Duodenal mucosa (tissue), 2 donors: ENCODE results near the gene HOXD3.
A peak's percentile ranks its signal among the peaks of the same experiment; 100 is the strongest.

Experiments
- H3K27ac ChIP-seq: one replicate; pipeline ENCODE4 v1.7.0; 2013; ENCODE audit warnings: low read depth, low read length
- H3K27me3 ChIP-seq, 2 donors: one replicate each; pipeline ENCODE4 v1.7.0; 2013; ENCODE audit warnings: low read length in 2 of 2, control low read depth in 1 of 2; ENCODE audit not compliant: insufficient read depth in 2 of 2, control insufficient read depth in 1 of 2
- H3K36me3 ChIP-seq, 2 donors: one replicate each; pipeline ENCODE4 v1.7.0; 2013; ENCODE audit warnings: low read length in 2 of 2, control low read depth in 1 of 2; ENCODE audit not compliant: insufficient read depth in 2 of 2, control insufficient read depth in 1 of 2
- H3K4me1 ChIP-seq, 2 donors: one replicate each; pipeline ENCODE4 v1.7.0; 2013; ENCODE audit warnings: low read length in 2 of 2, control low read depth in 1 of 2; ENCODE audit not compliant: insufficient read depth in 2 of 2, control insufficient read depth in 1 of 2
- H3K4me3 ChIP-seq, 2 donors: one replicate each; pipeline ENCODE4 v1.7.0; 2013; ENCODE audit warnings: low read length in 2 of 2, low read depth in 1 of 2
- H3K9ac ChIP-seq, 2 donors: one replicate each; pipeline ENCODE4 v1.7.0; 2013; ENCODE audit warnings: low read length in 2 of 2, low read depth in 1 of 2
- H3K9me3 ChIP-seq, 2 donors: one replicate each; pipeline ENCODE4 v1.7.0; 2013; ENCODE audit warnings: low read length in 2 of 2, control low read depth in 1 of 2; ENCODE audit not compliant: control insufficient read depth in 1 of 2

The HOXD3 gene

DNA sequence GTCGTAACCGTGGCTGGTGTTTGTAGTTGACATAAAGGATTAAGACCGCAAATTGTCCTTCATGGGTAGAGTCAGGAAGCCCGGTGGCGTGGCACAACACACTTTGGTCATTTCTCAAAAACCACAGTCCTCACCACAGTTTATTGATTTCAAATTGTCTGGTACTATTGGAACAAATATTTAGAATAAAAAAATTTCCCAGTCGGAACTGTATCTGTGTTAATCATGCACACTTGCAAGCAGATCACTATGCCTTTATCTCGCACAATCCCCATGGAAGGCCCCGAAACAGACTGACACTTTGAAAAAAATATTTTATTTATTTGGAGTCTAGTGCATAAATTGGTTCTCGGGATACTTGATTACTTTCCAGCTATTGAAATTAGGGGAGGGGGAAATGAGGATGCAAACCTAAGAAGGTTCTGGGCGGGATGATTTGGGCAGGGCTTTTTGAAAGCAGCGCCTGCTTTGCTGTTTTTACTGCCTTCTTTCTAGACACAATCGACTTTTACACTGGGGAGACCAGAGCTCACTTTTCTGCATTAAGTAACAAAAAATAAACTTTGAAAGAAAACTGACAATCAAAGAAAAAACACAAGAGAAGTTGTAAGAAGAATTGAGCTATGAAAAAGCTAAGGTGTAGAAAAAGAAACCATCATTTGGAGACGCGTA lies 15.9 kb downstream of the HOXD3 start:
- no peaks in the 10 kb centered on the region for H3K36me3 ChIP-seq
- H3K9me3 ChIP-seq = no peaks in the 10 kb centered on the region
- no peak overlapping the region for H3K9ac ChIP-seq
- peaks cover 86 to 87% of the 10 kb centered on the region in 2 donors for H3K27me3 ChIP-seq
- H3K4me3 ChIP-seq = no peak overlapping the region
- no peak overlapping the region for H3K27ac ChIP-seq
- no peaks in the 10 kb centered on the region for H3K4me1 ChIP-seq

DNA sequence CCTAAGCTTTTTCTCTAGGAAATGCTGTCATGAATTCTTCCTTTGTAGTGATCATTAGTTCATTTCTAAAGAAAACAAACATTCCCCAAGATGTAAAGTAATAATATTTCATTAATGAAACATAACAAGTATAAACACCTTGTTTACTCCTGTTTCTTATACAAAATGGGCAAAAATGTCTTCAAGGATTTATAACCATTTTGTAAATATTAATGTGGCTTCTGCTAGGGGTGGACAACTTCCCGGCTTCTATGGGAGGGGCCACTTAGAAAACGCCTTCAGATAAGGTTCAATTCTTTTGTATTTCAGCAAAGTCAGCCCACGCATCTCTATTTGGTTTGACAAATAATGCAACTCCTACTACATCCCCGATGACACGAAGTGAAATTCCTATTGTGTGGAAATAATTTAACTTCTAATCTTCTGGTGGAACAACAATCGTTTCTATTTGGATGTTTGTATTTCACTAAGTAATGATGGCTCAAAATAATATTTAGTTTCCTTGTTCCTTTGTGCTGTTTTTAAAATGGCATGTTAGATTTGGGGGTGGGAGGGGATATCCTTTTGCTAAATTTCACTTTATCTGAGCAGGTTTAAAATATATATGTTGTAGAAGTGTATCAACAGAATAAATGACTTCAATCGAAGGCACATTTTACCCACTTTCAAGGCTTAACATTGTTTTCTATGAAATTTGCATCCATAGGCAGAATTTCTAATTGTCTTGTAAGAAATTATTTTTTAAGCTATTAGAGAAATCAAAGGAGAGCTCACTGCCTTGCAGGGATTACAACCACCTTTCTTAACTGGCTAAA lies 16.7 kb downstream of the HOXD3 start:
- Histone ChIP-seq H3K27me3 (peaks cover 93 to 94% of the 10 kb centered on the region in 2 donors), H3K9ac (no peak overlapping the region), H3K9me3 (no peaks in the 10 kb centered on the region), H3K36me3 (no peaks in the 10 kb centered on the region), H3K27ac (no peak overlapping the region), H3K4me1 (no peaks in the 10 kb centered on the region), H3K4me3 (no peak overlapping the region)

DNA sequence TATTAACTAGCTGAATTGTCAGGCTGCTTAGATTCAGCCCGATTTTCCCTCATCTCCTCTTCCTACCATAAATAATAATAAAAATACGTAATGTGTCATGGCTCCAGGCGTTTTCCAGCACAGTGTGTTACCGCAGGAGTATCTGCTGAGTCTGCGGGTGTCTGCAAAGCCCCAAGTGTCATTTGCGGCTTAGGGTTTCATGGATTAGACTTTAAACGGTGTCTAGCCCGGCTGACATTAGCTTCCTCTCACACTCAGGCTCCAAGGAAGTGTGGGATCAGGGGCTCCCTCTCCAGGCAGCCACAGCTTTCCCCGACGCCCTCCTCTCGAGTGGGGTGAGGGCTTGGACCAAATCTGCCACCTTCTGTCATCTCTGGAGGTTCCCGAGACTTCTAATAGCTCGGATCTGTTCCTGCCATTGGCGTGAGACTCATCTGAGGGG lies 17.3 kb downstream of the HOXD3 start:
- peaks cover 95% of the 10 kb centered on the region in 2 donors for H3K27me3 ChIP-seq
- no peak overlapping the region for H3K27ac ChIP-seq
- H3K9ac ChIP-seq = no peak overlapping the region
- H3K9me3 ChIP-seq = no peaks in the 10 kb centered on the region
- no peak overlapping the region for H3K4me3 ChIP-seq
- H3K36me3 ChIP-seq = no peaks in the 10 kb centered on the region
- no peaks in the 10 kb centered on the region for H3K4me1 ChIP-seq

DNA sequence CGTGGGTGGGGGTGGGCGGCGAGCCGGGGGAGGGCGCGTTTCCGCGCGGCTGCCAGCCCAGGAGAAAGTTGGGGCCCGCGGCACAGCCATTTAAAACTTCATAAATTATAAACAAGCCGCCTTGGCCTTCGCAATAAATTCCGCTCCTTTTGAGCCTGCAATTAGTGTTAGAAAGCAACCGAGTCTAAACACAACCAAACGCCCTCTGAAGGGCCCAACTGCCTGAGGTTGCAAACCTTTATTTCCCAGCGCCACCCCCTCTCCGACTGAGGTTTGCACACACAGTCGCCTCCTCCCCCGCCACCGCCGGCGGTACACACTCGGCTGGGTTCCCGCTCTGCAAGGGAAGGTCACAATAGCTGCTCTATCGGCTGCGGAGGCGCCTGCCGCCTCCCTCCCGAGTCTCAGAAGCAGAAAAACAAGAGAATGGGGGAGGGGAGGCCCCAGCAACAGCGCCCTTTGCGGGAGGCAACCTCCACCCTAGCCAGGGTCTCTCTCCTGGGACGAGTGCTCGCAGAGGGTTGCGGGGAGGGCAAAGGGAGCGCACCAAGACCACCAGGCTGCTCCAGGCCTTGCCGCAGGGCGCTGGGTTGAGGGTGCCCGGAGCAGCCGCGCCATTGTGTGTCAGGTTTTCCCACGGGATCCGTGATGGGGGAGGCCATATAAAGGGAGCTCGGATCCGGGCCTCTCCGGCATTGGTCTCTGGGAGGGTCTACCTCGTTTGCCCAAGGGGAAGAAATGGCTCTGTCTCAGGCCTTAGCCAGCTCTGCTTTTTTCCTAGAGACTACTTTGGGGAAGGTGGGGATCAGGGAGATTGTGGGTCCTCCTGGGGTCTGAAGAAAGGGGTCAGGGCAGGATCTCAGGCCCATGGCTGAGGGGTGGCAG lies 18.0 kb downstream of the HOXD3 start:
- no peak overlapping the region for H3K27ac ChIP-seq
- peaks cover 95 to 96% of the 10 kb centered on the region in 2 donors for H3K27me3 ChIP-seq
- H3K9me3 ChIP-seq = no peaks in the 10 kb centered on the region
- no peaks in the 10 kb centered on the region for H3K36me3 ChIP-seq
- no peak overlapping the region for H3K4me3 ChIP-seq
- no peaks in the 10 kb centered on the region for H3K4me1 ChIP-seq
- no peak overlapping the region for H3K9ac ChIP-seq

DNA sequence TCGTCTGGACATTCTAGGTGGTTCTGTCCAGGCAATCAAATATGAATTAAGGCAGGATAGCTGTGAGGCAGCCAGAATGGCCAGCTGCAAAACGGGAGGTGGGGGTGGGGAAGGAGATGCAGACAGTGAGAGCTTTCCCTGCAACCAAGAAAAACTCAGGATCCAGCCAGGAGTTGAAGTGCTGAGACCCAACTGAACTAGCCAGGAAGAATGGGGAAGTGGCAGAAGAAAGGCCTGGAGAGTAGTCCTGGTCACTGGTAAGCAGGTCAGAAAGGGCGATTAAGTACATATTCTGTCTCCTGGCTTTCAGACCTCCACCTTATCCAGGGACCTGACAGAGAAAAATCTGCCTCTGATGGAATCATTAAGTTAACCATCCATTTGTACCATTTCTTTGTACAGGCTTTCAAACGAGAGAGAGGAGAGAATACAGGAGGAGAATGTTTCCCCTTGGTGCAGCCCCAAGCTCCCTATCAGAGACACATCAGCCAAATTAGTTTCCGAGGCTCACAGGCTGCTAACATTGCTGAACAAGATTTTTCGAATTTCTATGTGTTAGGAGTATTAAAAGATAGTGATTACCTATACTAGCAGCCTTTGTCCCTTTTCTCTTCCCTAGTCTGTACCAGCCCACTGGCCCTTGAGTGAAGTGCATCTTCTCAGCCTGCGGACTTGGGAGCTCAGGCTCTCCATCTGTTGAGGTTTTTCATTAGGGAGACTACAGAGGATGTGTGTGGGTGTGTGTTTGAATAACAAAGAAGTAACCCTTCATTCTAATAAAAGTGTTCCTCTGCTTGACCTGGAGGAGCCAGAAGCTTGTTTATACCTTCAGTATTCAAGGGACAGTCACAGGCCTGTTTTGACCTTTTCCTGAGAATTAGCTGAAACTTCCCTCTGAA lies 18.9 kb downstream of the HOXD3 start:
- H3K27me3 ChIP-seq = peaks cover 92 to 95% of the 10 kb centered on the region in 2 donors
- no peak overlapping the region for H3K4me3 ChIP-seq
- no peak overlapping the region for H3K27ac ChIP-seq
- no peaks in the 10 kb centered on the region for H3K4me1 ChIP-seq
- H3K9ac ChIP-seq = no peak overlapping the region
- no peaks in the 10 kb centered on the region for H3K9me3 ChIP-seq
- H3K36me3 ChIP-seq = no peaks in the 10 kb centered on the region

DNA sequence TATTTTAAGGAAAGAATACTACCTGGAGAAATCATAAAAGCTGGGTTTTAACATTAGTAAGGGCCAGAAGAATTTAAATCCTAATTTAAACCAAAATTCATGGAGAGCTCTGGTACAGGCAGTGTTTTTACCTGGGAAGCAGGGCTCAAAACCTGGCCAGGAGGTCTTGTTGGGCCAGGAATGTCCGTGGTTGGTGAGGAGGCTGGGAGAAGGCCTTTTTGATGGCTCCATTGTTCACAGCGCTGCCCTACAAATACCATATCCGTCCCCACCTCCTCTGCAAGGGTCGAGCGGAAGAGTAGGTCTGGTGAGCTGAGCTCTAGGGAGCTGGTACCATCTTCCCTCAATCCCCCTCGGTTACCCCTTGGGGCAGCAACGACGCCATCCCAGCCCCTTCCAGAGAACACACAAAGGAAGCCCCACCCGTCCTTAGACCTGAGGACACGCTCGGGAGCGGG lies 20.5 kb downstream of the HOXD3 start:
- no peak overlapping the region for H3K27ac ChIP-seq
- H3K4me1 ChIP-seq = no peaks in the 10 kb centered on the region
- no peaks in the 10 kb centered on the region for H3K9me3 ChIP-seq
- H3K9ac ChIP-seq = no peak overlapping the region
- peaks cover 78 to 88% of the 10 kb centered on the region in 2 donors for H3K27me3 ChIP-seq
- no peaks in the 10 kb centered on the region for H3K36me3 ChIP-seq
- H3K4me3 ChIP-seq = peak overlapping the region in 1 of 2 donors; percentile 40

DNA sequence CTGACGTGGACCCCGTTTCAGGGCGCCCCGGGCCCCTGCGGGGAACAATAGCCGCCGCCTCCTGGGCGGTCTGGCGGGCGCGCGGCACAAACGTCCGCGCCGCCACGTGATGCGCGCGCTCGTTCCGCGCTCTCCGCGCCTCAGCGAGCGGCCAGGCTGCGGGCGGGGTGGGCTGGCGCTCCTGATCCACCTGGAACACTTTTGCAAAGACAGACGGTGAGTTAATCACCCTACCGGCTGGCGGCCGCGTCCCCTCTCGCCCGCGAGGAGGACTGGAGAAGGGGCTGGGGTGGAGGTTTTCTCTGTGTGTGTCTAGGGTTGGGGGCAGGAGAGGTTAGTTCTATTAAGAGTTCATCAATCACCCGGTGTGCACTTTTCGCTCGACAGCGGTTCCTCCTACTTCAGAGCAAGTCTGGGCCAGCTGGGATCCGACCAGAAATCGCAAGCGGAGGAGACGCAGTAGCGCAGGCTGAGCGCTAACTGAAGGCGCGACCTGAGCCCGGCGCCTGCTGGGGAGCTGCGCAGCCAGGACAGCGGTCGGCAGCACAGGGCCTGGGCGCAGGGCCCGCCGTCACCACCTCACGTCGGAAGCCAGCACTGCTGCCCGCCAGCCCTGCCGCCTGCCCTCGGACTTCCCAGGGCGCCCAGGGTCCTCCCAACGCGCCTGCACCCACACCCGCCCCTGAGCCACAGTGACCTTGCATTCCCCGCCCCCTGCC lies 21.1 kb downstream of the HOXD3 start:
- Histone ChIP-seq H3K27me3 (peaks cover 73 to 85% of the 10 kb centered on the region in 2 donors), H3K4me3 (peak overlapping the region; percentile 7 to 40), H3K27ac (no peak overlapping the region), H3K9me3 (no peaks in the 10 kb centered on the region), H3K4me1 (no peaks in the 10 kb centered on the region), H3K36me3 (no peaks in the 10 kb centered on the region), H3K9ac (no peak overlapping the region)

DNA sequence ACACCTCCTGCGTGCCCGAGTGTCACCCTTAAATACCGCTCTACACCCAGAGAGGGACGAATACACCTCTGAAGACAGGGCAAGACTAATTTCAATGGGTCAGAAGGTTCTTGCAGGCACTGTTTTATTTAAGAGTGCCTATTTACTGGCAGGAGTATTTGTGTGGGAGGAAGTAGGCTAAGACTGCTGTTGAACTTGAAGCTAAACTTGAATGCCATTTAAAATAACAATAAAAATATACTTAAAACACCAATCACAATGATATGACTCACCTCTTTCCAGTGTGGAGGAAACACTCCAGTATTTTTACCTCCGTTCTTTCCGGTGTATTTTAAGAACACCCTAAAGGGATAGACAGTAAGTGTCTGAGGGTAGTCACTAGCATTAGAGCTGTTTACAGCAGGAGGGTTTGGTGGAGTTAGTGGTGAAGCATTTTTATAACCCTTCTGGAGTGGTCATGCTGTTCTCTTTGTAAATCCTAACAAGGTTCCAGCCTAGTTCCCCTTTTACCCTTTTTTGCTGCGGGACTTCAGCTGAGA lies 21.7 kb downstream of the HOXD3 start:
- no peaks in the 10 kb centered on the region for H3K9me3 ChIP-seq
- no peak overlapping the region for H3K27ac ChIP-seq
- H3K4me1 ChIP-seq = no peaks in the 10 kb centered on the region
- peak overlapping the region; percentile 7 to 40 for H3K4me3 ChIP-seq
- H3K9ac ChIP-seq = no peak overlapping the region
- H3K36me3 ChIP-seq = no peaks in the 10 kb centered on the region
- peaks cover 70 to 80% of the 10 kb centered on the region in 2 donors for H3K27me3 ChIP-seq

DNA sequence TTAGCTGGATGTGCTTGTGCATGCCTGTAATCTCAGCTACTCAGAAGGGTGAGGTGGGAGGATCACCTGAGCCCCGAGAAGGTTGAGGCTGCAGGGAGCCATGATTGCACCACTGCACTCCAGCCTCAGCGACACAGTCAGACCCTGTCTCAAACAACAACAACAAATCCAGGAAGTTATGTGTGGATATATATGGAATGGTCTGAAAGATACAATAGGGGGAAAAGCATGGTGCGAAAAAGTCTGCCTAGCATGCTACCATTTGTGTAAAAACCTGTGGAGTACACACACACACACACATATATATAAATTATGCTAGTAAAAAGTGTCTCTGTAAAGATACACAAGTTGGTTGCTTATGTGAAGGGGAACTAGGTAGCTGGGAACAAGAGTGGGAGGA lies 24.4 kb downstream of the HOXD3 start:
- H3K27me3 ChIP-seq = peaks cover 48 to 71% of the 10 kb centered on the region in 2 donors
- H3K4me3 ChIP-seq = no peak overlapping the region
- H3K36me3 ChIP-seq = no peaks in the 10 kb centered on the region
- no peak overlapping the region for H3K27ac ChIP-seq
- no peaks in the 10 kb centered on the region for H3K9me3 ChIP-seq
- H3K9ac ChIP-seq = no peak overlapping the region
- H3K4me1 ChIP-seq = no peaks in the 10 kb centered on the region
